Activated CD8-positive, alpha-beta memory T cell treated with anti-CD3 and anti-CD28 coated beads, Interleukin-2, amount 50 U/mL, for 24 hours (primary cell): Measurements from ENCODE around the gene CARD14.
"Not testable (repeated sequence)": the region's sequence is repeated elsewhere in the genome, so short reads cannot be mapped to it uniquely, and the experiment has no call there.

ENCODE experiments used
- DNase-seq: peaks from one replicate; pipeline ENCODE4 v3.0.0-alpha.2; 2020; ENCODE audit errors: extremely low read depth

The CARD14 gene

DNA sequence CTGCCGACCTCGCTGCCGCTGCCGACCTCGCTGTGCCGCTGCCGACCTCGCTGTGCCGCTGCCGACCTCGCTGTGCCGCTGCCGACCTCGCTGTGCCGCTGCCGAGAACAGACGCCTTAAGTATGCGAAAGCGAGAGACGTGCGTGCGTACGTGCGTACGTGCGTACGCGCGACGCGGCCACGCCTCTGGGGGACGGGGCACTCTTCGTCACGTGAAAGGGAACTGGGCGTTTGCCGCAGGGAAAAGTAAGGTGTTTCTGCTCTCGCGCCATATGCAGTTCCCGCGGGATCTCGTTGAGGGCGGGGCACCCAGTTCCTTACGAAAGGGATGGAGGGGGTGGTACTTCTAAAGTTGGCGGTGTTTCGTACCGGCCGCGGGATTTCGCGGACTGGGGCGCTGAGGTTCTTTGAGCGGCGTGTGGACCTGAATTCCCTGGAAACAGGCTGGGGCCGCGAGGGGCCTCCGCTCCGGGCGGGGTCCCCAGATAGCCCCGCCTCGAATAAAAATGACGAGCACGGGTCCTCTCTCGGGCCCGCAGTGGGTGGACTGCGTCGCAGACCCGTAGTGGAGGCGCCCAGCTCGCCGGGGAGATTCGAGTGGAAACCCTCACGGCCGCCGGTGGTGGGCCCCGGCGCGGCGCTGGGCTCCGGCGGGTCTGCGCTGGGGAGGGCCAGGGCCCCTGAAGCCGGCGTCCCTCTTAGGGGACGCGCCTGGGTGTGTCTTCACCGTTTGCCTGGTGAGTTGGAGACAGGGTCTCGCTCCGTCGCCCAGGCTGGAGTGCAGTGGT is 22.6 kb upstream of the CARD14 start, which contains the start of gene EIF4A3:
TSS of gene EIF4A3 (minus strand) at position 94 of the 788 bp plus-strand sequence. CDS start 167 bp downstream, outside the sequence.
- DNase-seq: peak; percentile 94

GRCh38 chr17:80151333-80151732 is 18.5 kb upstream of the CARD14 start:
- no peak for DNase-seq

GRCh38 chr17:80152081-80152702 is 17.6 kb upstream of the CARD14 start:
- DNase-seq: no peak

DNA sequence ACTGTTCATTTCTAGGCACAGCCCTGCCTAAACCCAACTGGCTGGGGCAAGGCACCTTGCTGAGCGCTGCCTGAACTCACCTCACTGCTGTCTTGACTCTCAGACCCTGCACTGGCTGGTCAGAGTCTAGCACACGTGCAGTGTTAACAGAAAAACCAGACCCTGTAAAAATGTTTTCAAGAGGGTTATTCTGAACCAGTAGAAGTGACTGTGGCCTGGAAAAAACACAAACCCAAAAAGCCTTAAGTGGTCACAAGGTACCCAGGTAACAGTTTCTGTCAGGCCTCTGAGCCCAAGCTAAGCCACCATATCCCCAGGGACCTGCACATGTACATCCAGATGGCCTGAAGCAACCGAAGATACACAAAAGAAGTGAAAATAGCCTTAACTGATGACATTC is 16.8 kb upstream of the CARD14 start:
- no peak for DNase-seq

GRCh38 chr17:80154166-80154565 is 15.7 kb upstream of the CARD14 start:
- no peak for DNase-seq

- DNase-seq: not testable (repeated sequence)
These were observed 14.2 kb upstream of the CARD14 start for GRCh38 chr17:80155600-80155999.

- DNase-seq: no peak
These were observed 11.0 kb upstream of the CARD14 start for GRCh38 chr17:80158846-80159245.

DNA sequence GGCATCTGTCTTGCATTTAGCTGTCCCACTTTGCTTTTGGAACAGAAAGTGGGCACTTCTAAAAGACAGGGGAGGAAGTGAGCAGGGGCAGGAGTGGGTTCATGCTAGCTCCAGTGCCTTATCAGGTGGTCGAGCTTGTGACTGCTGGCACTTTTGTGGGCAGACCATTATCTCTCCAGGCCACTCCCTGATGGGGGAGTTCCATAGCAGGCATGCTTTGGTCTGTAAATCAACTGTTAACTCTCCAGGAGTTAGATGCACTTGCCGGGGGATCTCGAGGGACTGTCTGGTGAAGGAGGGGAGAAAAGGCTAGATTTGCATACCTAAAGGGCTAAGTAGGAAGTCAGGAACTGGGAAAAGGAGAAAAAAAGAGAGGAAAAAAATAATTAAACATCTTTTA is 9.3 kb upstream of the CARD14 start:
- DNase-seq: no peak

GRCh38 chr17:80163336-80163735 is 6.5 kb upstream of the CARD14 start:
- DNase-seq: no peak

- DNase-seq: no peak
These were observed 5.6 kb upstream of the CARD14 start for GRCh38 chr17:80164185-80164584.

DNA sequence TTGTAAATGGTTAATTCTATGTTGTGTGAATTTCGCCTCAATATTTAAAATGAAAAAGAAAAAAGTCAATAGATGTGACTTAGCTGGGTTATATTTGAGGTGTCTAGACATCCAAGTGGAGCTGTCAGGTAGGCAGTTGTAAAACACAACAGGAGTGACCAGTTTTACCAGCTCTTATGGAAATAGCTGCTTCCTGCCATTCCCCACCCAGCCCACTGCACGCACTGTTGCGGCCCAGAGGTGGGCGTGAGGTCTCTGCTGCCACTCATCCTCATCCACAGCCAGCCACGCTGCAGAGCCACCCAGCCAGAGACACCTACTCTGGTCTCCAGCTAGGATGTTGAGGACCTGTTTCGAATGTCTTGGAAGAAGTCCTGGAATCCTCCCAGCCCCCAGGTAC is 3.4 kb upstream of the CARD14 start:
- no peak for DNase-seq

- DNase-seq: no peak
These were observed 1.5 kb upstream of the CARD14 start for GRCh38 chr17:80168371-80168770.

- DNase-seq: no peak
These were observed 723 bp upstream of the CARD14 start for GRCh38 chr17:80169107-80169506.

GRCh38 chr17:80171681-80172080 is 1.9 kb downstream of the CARD14 start:
- no peak for DNase-seq

DNA sequence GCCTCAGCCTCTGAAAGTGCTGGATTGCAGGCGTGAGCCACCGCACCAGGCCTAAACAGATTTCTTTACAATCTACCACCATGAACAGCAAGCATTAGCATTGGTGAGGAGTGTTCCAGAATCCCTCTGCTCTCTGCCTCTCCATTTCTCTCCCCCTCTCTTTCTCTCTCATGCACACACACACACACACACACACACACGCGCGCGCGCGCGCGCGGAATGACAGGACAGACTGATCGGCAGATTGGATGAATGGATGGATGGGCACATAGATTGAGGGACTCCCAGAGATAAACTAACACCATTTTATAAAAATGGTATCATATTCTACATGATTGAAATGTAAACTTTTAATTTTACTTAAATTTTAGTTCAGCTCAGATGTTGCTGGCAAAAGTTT is 3.3 kb downstream of the CARD14 start:
- no peak for DNase-seq

DNA sequence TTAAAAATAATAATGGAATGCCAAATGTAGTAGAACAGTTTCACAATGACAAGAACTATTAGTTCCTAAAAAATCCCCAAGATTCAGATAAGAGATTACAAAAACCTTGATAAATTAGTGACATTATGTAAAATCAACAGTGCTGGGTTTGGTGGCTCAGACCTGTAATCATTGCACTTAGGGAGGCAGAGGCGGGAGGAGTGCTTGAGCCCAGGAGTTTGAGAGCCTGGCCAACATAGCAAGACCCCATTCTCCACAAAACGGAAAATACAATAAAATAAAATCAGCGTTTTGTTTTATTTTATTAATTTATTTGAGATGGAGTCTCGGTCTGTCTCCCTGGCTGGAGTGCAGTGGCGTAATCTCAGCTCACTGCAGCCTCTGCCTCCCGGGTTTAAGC is 4.1 kb downstream of the CARD14 start:
- no peak for DNase-seq

DNA sequence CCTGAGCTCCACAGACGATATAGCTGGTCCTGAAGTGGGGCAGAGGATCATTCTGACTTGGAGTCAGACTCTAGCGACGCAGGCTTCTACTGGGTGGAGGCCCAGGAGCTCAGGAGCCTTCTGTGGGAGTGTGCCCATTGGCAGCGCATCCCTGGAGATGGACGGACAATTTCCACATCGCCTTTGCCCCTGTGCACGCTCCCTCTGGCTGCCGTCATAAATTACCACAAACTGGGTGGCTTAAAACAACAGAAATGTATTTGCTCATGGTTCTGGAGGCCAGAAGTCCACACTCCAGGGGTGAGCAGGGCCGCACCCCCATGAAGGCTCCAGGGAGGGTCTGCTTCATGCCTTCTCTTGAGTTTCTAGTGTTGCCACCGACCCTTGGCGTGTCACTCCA is 6.9 kb downstream of the CARD14 start:
- no peak for DNase-seq

GRCh38 chr17:80177986-80178595 is 8.3 kb downstream of the CARD14 start:
- DNase-seq: no peak

DNA sequence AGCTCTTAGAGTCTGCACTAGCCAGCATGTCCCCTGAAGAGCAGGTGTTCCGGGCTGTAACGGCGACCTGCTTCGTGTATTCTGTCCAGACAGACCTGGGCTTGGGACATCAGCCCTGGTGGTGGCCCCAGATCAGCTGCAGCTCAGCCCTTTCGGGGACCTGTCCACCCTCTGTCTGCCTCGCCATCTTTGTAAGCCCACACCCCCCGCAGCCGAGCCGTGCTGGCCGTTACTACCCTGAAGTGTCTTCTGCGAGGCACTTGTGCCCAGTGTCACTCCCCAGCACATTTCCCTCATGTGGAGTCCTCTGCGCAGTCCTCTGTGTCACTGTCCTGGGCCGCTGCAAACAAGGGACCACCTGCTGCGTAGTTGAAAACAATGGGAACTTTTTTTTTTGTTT is 10.4 kb downstream of the CARD14 start:
- no peak for DNase-seq

DNA sequence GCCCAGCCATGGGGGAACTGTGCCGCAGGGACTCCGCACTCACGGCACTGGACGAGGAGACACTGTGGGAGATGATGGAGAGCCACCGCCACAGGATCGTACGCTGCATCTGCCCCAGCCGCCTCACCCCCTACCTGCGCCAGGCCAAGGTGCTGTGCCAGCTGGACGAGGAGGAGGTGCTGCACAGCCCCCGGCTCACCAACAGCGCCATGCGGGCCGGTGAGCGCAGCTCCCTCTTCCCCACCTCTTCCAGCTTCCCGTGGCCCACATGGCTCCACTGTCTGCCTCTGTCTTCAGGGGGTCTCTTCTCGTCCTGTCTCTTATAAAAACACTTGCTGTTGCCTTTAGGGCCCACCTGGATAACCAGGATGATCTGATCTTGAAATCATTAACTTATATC is 11.6 kb downstream of the CARD14 start:
- DNase-seq: no peak

- no peak for DNase-seq
These were observed 12.5 kb downstream of the CARD14 start for GRCh38 chr17:80182118-80182844.

- DNase-seq: no peak
These were observed 13.0 kb downstream of the CARD14 start for GRCh38 chr17:80182845-80183223.
